HEK293 (cell line): Measurements from ENCODE around the gene PJA2.

Experiments
- MZF1 ChIP-seq: fragments of 450-650 bp; formaldehyde crosslinking; IDR thresholded peaks from 2 replicates; pipeline ENCODE4 v1.5.1; 2017; ENCODE audit warnings: missing biosample characterization, missing genetic modification characterization, borderline replicate concordance
- WT1 ChIP-seq: fragments of 450-650 bp; formaldehyde crosslinking; IDR thresholded peaks from 2 replicates; pipeline ENCODE4 v1.5.1; 2016; ENCODE audit warnings: missing biosample characterization, missing genetic modification characterization
- ZNF24 ChIP-seq: fragments of 450-650 bp; formaldehyde crosslinking; IDR thresholded peaks from 2 replicates; pipeline ENCODE4 v1.5.1; 2016; ENCODE audit warnings: missing biosample characterization, missing genetic modification characterization
- ZNF324 ChIP-seq: fragments of 450-650 bp; formaldehyde crosslinking; IDR thresholded peaks from 2 replicates; pipeline ENCODE4 v1.5.1; 2016; ENCODE audit warnings: missing biosample characterization, missing genetic modification characterization
- ZNF335 ChIP-seq: fragments of 450-650 bp; formaldehyde crosslinking; conservative IDR thresholded peaks from 2 replicates; pipeline ENCODE4 v1.5.1; 2016; ENCODE audit warnings: missing biosample characterization, missing genetic modification characterization
- ZNF37A ChIP-seq: fragments of 450-650 bp; IDR thresholded peaks from 2 replicates; pipeline ENCODE4 v1.5.1; 2018; ENCODE audit warnings: missing biosample characterization, missing genetic modification characterization
- TF ChIP-seq, protein P1 (sequence below): fragments of 450-650 bp; formaldehyde crosslinking; IDR thresholded peaks from 2 replicates; pipeline ENCODE4 v1.5.1; 2016; ENCODE audit warnings: missing biosample characterization, missing genetic modification characterization
- TF ChIP-seq, protein P2 (sequence below): fragments of 450-650 bp; formaldehyde crosslinking; IDR thresholded peaks from 2 replicates; pipeline ENCODE4 v1.5.1; 2016; ENCODE audit warnings: missing biosample characterization, missing genetic modification characterization, low read depth

DNA sequence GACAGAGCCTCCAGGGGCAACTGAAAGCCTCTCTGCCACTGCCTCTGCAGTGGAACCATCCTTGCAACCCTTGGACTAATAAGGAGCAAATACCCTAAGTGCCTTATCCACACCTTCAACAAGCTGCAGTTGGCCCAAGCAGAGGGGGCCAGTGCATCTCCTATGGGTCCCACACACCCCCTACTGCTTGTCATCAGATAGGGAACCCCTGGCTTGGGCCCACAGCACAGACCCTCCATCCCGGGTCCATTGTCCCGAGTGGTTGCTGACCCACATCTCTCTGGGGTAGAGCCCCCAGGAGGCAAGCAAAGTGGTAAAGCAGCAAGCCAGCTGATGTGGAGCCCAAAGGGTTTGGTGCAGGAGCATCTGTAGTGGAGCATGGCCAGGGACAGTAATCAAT is 119.5 kb downstream of the PJA2 start:
- TF ChIP-seq ZNF37A (tag by site-specific recombination) (no peak), ZNF324 (no peak), ZNF335 (no peak), MZF1 (no peak), ZNF24 (tag by site-specific recombination) (no peak), WT1 (tag by site-specific recombination) (no peak)
- TF ChIP-seq, protein P1, sequence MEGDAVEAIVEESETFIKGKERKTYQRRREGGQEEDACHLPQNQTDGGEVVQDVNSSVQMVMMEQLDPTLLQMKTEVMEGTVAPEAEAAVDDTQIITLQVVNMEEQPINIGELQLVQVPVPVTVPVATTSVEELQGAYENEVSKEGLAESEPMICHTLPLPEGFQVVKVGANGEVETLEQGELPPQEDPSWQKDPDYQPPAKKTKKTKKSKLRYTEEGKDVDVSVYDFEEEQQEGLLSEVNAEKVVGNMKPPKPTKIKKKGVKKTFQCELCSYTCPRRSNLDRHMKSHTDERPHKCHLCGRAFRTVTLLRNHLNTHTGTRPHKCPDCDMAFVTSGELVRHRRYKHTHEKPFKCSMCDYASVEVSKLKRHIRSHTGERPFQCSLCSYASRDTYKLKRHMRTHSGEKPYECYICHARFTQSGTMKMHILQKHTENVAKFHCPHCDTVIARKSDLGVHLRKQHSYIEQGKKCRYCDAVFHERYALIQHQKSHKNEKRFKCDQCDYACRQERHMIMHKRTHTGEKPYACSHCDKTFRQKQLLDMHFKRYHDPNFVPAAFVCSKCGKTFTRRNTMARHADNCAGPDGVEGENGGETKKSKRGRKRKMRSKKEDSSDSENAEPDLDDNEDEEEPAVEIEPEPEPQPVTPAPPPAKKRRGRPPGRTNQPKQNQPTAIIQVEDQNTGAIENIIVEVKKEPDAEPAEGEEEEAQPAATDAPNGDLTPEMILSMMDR (tag by site-specific recombination) = no peak
- TF ChIP-seq, protein P2, sequence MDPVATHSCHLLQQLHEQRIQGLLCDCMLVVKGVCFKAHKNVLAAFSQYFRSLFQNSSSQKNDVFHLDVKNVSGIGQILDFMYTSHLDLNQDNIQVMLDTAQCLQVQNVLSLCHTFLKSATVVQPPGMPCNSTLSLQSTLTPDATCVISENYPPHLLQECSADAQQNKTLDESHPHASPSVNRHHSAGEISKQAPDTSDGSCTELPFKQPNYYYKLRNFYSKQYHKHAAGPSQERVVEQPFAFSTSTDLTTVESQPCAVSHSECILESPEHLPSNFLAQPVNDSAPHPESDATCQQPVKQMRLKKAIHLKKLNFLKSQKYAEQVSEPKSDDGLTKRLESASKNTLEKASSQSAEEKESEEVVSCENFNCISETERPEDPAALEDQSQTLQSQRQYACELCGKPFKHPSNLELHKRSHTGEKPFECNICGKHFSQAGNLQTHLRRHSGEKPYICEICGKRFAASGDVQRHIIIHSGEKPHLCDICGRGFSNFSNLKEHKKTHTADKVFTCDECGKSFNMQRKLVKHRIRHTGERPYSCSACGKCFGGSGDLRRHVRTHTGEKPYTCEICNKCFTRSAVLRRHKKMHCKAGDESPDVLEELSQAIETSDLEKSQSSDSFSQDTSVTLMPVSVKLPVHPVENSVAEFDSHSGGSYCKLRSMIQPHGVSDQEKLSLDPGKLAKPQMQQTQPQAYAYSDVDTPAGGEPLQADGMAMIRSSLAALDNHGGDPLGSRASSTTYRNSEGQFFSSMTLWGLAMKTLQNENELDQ = no peak
